GM12865 (cell line): Measurements from ENCODE around the gene PRPF40B.

Source experiments
- DNase-seq: peaks from one replicate; pipeline ENCODE4 v3.0.0; 2010; ENCODE audit warnings: low read depth
- H3K4me3 ChIP-seq: 2 replicates; pipeline ENCODE4 v1.5.1; 2011; ENCODE audit warnings: mild to moderate bottlenecking, low read depth, low read length, control low read depth
- CTCF ChIP-seq: IDR thresholded peaks from 2 replicates; pipeline ENCODE4 v1.5.1; 2011; ENCODE audit warnings: low read length, control low read depth, low read depth, inconsistent platforms; ENCODE audit not compliant: insufficient read depth; ENCODE audit errors: missing control alignments

PRPF40B gene

GRCh38 chr12:49661191-49661590 is 37.8 kb downstream of the PRPF40B start:
- peak; percentile 77 for DNase-seq
- no peak for TF ChIP-seq CTCF
- H3K4me3 ChIP-seq = no peak overlapping the region

GRCh38 chr12:49661746-49662145 is 38.4 kb downstream of the PRPF40B start:
- H3K4me3 ChIP-seq = no peak overlapping the region

GRCh38 chr12:49662998-49663843 is 39.9 kb downstream of the PRPF40B start:
- peak; percentile 93 for DNase-seq
- TF ChIP-seq CTCF = no peak
- peak overlapping the region; percentile 7 for H3K4me3 ChIP-seq

More at GRCh38 chr12:49661746-49662145, 38.4 kb downstream of the PRPF40B start:
- DNase-seq = no peak
- TF ChIP-seq CTCF = no peak

- DNase-seq = no peak
- TF ChIP-seq CTCF = no peak
- H3K4me3 ChIP-seq = no peak overlapping the region
Observed at GRCh38 chr12:49664167-49664566, 40.8 kb downstream of the PRPF40B start.

- DNase-seq = peak; percentile 83
- no peak for TF ChIP-seq CTCF
- H3K4me3 ChIP-seq = no peak overlapping the region
Observed at GRCh38 chr12:49664591-49665239, 41.4 kb downstream of the PRPF40B start.

GRCh38 chr12:49665384-49665783 is 42.0 kb downstream of the PRPF40B start:
- no peak for TF ChIP-seq CTCF
- DNase-seq = no peak
- H3K4me3 ChIP-seq = no peak overlapping the region
